HepG2 (cell line): ENCODE measurements around the gene ATG2B. TPM values are rescaled to one million over a fixed set of nuclear protein-coding genes. Genes with fewer than 3 reads are reported as not detected.

Experiments used
- CEBPB ChIP-seq: IDR thresholded peaks from 2 replicates; pipeline ENCODE4 v1.6.1; 2011; ENCODE audit warnings: low read depth, low read length, improper control_type of control experiment, borderline replicate concordance
- CEBPG ChIP-seq: IDR thresholded peaks from 2 replicates; pipeline ENCODE4 v1.6.1; 2016
- GLI4 ChIP-seq: sonication (generic); formaldehyde crosslinking; IDR thresholded peaks from 2 replicates; pipeline ENCODE4 v1.5.1; 2020; ENCODE audit warnings: missing genetic modification reagents, mild to moderate bottlenecking, moderate library complexity, borderline replicate concordance
- LCORL ChIP-seq, 2 experiments: fragments of 450-650 bp in 1 of 2; sonication (generic) in 1 of 2; formaldehyde crosslinking in 1 of 2; IDR thresholded peaks; 2 replicates each; pipeline versions ENCODE4 v1.5.0 to v1.6.1; 2017 to 2020; ENCODE audit warnings: antibody characterized with exemption in 1 of 2, missing genetic modification reagents in 1 of 2
- MED13 ChIP-seq: sonication (generic); formaldehyde crosslinking; IDR thresholded peaks from 2 replicates; pipeline ENCODE4 v1.5.0; 2020; ENCODE audit warnings: missing genetic modification reagents
- MEIS2 ChIP-seq: sonication (generic); formaldehyde crosslinking; IDR thresholded peaks from 2 replicates; pipeline ENCODE4 v1.9.0; 2021; ENCODE audit warnings: mild to moderate bottlenecking, missing genetic modification reagents
- RBM39 ChIP-seq: fragments of 200-400 bp; formaldehyde crosslinking; IDR thresholded peaks from one replicate; pipeline ENCODE4 v1.6.1; 2018; ENCODE audit warnings: antibody characterized with exemption, mild to moderate bottlenecking, low read depth, low read length; ENCODE audit not compliant: poor library complexity, severe bottlenecking
- SMARCC2 ChIP-seq: fragments of 450-650 bp; IDR thresholded peaks from 2 replicates; pipeline ENCODE4 v1.6.1; 2017; ENCODE audit warnings: antibody characterized with exemption, mild to moderate bottlenecking
- TARDBP ChIP-seq: sonication (generic); formaldehyde crosslinking; IDR thresholded peaks from 2 replicates; pipeline ENCODE4 v1.8.0; 2022; ENCODE audit warnings: mild to moderate bottlenecking, missing genetic modification reagents
- TCF7L2 ChIP-seq: IDR thresholded peaks from 2 replicates; pipeline ENCODE4 v1.6.1; 2011; ENCODE audit warnings: mild to moderate bottlenecking, low read depth, low read length, moderate library complexity
- TP53 ChIP-seq: sonication (generic); formaldehyde crosslinking; conservative IDR thresholded peaks from 2 replicates; pipeline ENCODE4 v1.4.0; 2020; ENCODE audit warnings: missing genetic modification reagents
- YEATS2 ChIP-seq: sonication (generic); formaldehyde crosslinking; IDR thresholded peaks from 2 replicates; pipeline ENCODE4 v1.4.0; 2020; ENCODE audit warnings: missing genetic modification reagents, borderline replicate concordance
- ZNF230 ChIP-seq: sonication (generic); formaldehyde crosslinking; IDR thresholded peaks from 2 replicates; pipeline ENCODE4 v1.4.0; 2020; ENCODE audit warnings: mild to moderate bottlenecking, missing genetic modification reagents
- ZNF326 ChIP-seq: sonication (generic); formaldehyde crosslinking; IDR thresholded peaks from 2 replicates; pipeline ENCODE4 v1.4.0; 2020; ENCODE audit warnings: missing genetic modification reagents, borderline replicate concordance
- ZNF724P ChIP-seq: sonication (generic); formaldehyde crosslinking; IDR thresholded peaks from 2 replicates; pipeline ENCODE4 v1.8.0; 2022; ENCODE audit warnings: missing genetic modification reagents, borderline replicate concordance
- polyA plus RNA-seq, 8 experiments: library from polyadenylated mRNA; depleted of rRNA in 3 of 8; stranded (reverse) in 7 of 8; unstranded in 1 of 8; fragments of >200 nt; fragmentation: Illumina TruSeq in 4 of 8; extraction: Trizol in 4 of 8; gene quantifications; 2 replicates each; pipeline versions ENCODE4 v1.2.1 to v1.2.3, GENCODE V29; 2011 to 2016; ENCODE audit warnings: low read depth in 4 of 8, missing spikeins in 1 of 8, mixed read lengths in 1 of 8; ENCODE audit not compliant: insufficient read depth in 1 of 8
- total RNA-seq, 5 experiments: library from RNA; depleted of rRNA; stranded (reverse); fragments of >200 nt; fragmentation: Illumina TruSeq; extraction: Trizol; gene quantifications; 2 replicates each; pipeline ENCODE4 v1.2.3, GENCODE V29; 2016; ENCODE audit warnings: low read depth in 1 of 5
- TF ChIP-seq, protein P1 (sequence below): sonication (generic); formaldehyde crosslinking; IDR thresholded peaks from 2 replicates; pipeline ENCODE4 v1.9.0; 2021; ENCODE audit warnings: missing genetic modification reagents, borderline replicate concordance
- TF ChIP-seq, protein P2 (sequence below): sonication (generic); formaldehyde crosslinking; IDR thresholded peaks from 2 replicates; pipeline ENCODE4 v1.5.0; 2020; ENCODE audit warnings: missing genetic modification reagents, mild to moderate bottlenecking, borderline replicate concordance
- TF ChIP-seq, protein P3 (sequence below): sonication (generic); formaldehyde crosslinking; IDR thresholded peaks from 2 replicates; pipeline ENCODE4 v1.4.0; 2020; ENCODE audit warnings: missing genetic modification reagents
- TF ChIP-seq, protein P4 (sequence below): sonication (generic); formaldehyde crosslinking; IDR thresholded peaks from 2 replicates; pipeline ENCODE4 v1.5.1; 2020; ENCODE audit warnings: mild to moderate bottlenecking, missing genetic modification reagents, moderate library complexity

The ATG2B gene
- total and polyA plus RNA-seq, 2 of the 13 experiments (the other 11 are each of a cell fraction or from before 2014, with no cell fraction given), result 7.4 to 7.5 TPM

DNA sequence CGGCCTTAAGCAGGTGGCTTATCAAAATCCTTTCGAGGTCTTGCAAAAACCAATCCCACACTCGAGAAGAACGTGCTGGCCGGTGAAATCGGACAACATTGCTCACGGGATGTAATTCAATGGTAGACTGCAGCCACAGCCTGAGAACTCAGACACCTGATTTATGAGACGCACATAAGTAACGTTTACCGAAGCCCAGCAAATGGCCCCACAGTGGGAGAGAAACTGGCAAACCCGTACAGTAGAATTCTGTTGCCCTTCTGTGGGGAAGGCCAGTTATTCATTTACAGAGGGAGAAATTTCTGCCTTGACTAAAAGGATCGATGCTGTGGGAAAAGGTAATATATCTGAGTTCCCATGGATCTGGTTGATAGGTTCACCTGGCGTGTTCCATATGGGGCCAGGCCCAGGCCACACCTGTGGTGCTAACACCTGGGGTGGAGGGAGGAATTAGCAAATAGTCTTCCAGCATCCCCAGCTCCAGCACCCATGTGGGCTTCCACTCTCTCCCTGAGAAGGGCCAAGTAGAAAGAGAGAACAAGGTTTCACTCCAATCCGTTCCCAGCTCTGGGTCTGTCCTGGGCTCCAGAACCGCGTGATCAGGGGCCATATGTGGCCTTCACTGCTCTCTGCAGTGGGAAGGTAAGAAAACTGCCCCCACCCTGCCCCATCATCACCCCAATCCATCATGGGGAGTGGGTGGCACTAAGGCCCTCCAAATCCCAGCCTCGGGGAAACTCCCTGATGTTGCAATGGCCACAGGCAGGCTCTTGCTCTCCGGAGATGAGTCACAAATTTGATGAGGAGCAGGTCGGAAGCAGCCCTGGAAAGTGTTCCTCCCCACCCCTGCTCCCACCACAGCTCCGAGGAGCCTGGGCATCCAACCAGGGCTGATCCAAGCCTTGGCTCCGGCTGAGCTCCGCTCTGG is 94.4 kb downstream of the ATG2B start (continued):
- TF ChIP-seq TP53 (CRISPR knock-in tag), result no peak
- TF ChIP-seq LCORL (IDR thresholded peaks at IDR 0.05), result no peak
- no peak for TF ChIP-seq LCORL (CRISPR knock-in tag; IDR thresholded peaks at IDR 0.05)
- TF ChIP-seq, protein P1, sequence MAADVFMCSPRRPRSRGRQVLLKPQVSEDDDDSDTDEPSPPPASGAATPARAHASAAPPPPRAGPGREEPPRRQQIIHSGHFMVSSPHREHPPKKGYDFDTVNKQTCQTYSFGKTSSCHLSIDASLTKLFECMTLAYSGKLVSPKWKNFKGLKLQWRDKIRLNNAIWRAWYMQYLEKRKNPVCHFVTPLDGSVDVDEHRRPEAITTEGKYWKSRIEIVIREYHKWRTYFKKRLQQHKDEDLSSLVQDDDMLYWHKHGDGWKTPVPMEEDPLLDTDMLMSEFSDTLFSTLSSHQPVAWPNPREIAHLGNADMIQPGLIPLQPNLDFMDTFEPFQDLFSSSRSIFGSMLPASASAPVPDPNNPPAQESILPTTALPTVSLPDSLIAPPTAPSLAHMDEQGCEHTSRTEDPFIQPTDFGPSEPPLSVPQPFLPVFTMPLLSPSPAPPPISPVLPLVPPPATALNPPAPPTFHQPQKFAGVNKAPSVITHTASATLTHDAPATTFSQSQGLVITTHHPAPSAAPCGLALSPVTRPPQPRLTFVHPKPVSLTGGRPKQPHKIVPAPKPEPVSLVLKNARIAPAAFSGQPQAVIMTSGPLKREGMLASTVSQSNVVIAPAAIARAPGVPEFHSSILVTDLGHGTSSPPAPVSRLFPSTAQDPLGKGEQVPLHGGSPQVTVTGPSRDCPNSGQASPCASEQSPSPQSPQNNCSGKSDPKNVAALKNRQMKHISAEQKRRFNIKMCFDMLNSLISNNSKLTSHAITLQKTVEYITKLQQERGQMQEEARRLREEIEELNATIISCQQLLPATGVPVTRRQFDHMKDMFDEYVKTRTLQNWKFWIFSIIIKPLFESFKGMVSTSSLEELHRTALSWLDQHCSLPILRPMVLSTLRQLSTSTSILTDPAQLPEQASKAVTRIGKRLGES, result no peak
- TF ChIP-seq CEBPB, result peak; percentile 76
- TF ChIP-seq, protein P2, sequence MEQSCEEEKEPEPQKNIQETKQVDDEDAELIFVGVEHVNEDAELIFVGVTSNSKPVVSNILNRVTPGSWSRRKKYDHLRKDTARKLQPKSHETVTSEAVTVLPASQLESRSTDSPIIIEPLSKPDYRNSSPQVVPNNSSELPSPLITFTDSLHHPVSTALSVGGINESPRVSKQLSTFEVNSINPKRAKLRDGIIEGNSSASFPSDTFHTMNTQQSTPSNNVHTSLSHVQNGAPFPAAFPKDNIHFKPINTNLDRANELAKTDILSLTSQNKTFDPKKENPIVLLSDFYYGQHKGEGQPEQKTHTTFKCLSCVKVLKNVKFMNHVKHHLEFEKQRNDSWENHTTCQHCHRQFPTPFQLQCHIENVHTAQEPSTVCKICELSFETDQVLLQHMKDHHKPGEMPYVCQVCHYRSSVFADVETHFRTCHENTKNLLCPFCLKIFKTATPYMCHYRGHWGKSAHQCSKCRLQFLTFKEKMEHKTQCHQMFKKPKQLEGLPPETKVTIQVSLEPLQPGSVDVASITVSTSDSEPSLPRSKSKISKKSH (CRISPR knock-in tag), result no peak
- TF ChIP-seq ZNF230 (CRISPR knock-in tag), result no peak
- TF ChIP-seq YEATS2 (CRISPR knock-in tag), result no peak
- 0 out of 2 replicates have a peak, but pooled peaks have one; percentile 21 for TF ChIP-seq CEBPG (CRISPR knock-in tag)
- TF ChIP-seq MEIS2 (CRISPR knock-in tag), result no peak
- TF ChIP-seq, protein P3, sequence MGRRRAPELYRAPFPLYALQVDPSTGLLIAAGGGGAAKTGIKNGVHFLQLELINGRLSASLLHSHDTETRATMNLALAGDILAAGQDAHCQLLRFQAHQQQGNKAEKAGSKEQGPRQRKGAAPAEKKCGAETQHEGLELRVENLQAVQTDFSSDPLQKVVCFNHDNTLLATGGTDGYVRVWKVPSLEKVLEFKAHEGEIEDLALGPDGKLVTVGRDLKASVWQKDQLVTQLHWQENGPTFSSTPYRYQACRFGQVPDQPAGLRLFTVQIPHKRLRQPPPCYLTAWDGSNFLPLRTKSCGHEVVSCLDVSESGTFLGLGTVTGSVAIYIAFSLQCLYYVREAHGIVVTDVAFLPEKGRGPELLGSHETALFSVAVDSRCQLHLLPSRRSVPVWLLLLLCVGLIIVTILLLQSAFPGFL (CRISPR knock-in tag), result no peak
- TF ChIP-seq ZNF326, result no peak
- TF ChIP-seq RBM39, result no peak
- no peak for TF ChIP-seq GLI4 (CRISPR knock-in tag)
- no peak for TF ChIP-seq SMARCC2
- TF ChIP-seq MED13 (CRISPR knock-in tag), result no peak
- no peak for TF ChIP-seq TARDBP (CRISPR knock-in tag)
- TF ChIP-seq, protein P4, sequence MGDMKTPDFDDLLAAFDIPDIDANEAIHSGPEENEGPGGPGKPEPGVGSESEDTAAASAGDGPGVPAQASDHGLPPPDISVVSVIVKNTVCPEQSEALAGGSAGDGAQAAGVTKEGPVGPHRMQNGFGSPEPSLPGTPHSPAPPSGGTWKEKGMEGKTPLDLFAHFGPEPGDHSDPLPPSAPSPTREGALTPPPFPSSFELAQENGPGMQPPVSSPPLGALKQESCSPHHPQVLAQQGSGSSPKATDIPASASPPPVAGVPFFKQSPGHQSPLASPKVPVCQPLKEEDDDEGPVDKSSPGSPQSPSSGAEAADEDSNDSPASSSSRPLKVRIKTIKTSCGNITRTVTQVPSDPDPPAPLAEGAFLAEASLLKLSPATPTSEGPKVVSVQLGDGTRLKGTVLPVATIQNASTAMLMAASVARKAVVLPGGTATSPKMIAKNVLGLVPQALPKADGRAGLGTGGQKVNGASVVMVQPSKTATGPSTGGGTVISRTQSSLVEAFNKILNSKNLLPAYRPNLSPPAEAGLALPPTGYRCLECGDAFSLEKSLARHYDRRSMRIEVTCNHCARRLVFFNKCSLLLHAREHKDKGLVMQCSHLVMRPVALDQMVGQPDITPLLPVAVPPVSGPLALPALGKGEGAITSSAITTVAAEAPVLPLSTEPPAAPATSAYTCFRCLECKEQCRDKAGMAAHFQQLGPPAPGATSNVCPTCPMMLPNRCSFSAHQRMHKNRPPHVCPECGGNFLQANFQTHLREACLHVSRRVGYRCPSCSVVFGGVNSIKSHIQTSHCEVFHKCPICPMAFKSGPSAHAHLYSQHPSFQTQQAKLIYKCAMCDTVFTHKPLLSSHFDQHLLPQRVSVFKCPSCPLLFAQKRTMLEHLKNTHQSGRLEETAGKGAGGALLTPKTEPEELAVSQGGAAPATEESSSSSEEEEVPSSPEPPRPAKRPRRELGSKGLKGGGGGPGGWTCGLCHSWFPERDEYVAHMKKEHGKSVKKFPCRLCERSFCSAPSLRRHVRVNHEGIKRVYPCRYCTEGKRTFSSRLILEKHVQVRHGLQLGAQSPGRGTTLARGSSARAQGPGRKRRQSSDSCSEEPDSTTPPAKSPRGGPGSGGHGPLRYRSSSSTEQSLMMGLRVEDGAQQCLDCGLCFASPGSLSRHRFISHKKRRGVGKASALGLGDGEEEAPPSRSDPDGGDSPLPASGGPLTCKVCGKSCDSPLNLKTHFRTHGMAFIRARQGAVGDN (CRISPR knock-in tag), result 0 out of 2 replicates have a peak, but pooled peaks have one; percentile 32
- no peak for TF ChIP-seq TCF7L2
- no peak for TF ChIP-seq ZNF724P (CRISPR knock-in tag)
